Transverse colon (tissue), 4 donors: Measurements from ENCODE around the gene FOLR3.

Source experiments
- EP300 ChIP-seq: sonication (generic); formaldehyde crosslinking; IDR thresholded peaks from one replicate; pipeline ENCODE4 v1.6.1; 2017; ENCODE audit warnings: antibody characterized with exemption, low read depth
- POLR2A ChIP-seq: fragments of 450-650 bp; IDR thresholded peaks from one replicate; pipeline ENCODE4 v1.6.1; 2016; ENCODE audit warnings: antibody characterized with exemption, mild to moderate bottlenecking, moderate library complexity
- POLR2AphosphoS5 ChIP-seq, 3 donors: sonication (generic); formaldehyde crosslinking; IDR thresholded peaks; one replicate each; pipeline ENCODE4 v1.6.1; 2016; ENCODE audit warnings: antibody characterized with exemption in 3 of 3
- TF ChIP-seq, protein P1 (sequence below), 5 experiments: fragments of 200-600 bp in 3 of 5; fragments of 450-650 bp in 2 of 5; sonication (generic) in 3 of 5; IDR thresholded peaks; 1 replicate in 2 of 5; 2 replicates in 3 of 5; pipeline ENCODE4 v1.5.1; 2016 to 2017; ENCODE audit warnings: antibody characterized with exemption in 5 of 5, inconsistent platforms in 3 of 5, mild to moderate bottlenecking in 2 of 5, moderate library complexity in 1 of 5

DNA sequence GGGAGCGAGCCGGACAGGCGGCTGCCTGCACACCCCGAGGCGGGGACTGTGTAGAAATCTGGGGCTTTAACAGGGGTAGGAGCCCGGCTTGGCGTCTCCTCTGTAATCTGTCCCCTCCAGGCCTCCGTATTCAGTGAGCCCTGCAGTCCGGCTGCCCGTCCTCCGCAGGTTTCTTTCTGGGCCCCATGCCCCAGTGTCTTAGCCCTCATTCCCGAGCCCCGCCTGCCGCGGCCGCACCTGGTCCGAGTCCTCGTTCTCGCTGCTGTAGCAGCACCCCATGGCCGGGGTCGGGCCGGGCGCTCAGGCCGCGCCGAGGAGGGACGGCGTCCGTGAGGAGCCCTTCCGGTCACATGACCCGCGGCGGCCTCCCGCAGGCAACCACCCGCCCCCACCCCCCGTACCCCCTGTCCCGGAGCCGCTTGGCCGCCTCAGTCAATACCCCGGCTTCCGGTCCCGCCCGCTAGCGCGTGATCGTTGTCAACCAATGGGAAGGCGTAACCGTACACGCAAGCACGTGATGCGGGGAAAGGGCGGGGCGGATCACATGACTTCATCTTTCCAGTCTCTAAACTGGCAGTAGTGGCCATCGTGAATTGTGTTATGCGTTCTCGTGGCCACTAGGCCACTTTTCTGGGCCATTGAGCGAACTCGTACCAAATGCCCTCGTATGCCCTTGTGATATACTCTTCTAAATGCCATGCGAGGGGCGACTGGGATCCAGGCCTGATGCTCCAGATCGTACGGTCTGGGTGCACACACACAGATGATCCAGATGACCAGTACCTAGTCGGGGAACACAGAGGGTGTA lies 32.4 kb upstream of the FOLR3 start, which contains the start of gene LAMTOR1:
- TF ChIP-seq, protein P1, sequence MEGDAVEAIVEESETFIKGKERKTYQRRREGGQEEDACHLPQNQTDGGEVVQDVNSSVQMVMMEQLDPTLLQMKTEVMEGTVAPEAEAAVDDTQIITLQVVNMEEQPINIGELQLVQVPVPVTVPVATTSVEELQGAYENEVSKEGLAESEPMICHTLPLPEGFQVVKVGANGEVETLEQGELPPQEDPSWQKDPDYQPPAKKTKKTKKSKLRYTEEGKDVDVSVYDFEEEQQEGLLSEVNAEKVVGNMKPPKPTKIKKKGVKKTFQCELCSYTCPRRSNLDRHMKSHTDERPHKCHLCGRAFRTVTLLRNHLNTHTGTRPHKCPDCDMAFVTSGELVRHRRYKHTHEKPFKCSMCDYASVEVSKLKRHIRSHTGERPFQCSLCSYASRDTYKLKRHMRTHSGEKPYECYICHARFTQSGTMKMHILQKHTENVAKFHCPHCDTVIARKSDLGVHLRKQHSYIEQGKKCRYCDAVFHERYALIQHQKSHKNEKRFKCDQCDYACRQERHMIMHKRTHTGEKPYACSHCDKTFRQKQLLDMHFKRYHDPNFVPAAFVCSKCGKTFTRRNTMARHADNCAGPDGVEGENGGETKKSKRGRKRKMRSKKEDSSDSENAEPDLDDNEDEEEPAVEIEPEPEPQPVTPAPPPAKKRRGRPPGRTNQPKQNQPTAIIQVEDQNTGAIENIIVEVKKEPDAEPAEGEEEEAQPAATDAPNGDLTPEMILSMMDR (IDR thresholded peaks at IDR 0.05): peak; percentile 39 to 89 (median 43)
- TF ChIP-seq POLR2A (peak; percentile 89), POLR2AphosphoS5 (IDR thresholded peaks at IDR 0.05) (peak; percentile 71 to 92 (median 89)), EP300 (no peak)
